GM12891 (cell line): Measurements from ENCODE around the gene PTGIS.

Experiments
- POLR2A ChIP-seq: IDR thresholded peaks from 2 replicates; pipeline ENCODE4 v1.6.1; 2011; ENCODE audit warnings: low read depth, low read length, control low read depth
- POLR2AphosphoS5 ChIP-seq: IDR thresholded peaks from 2 replicates; pipeline ENCODE4 v1.6.1; 2011; ENCODE audit warnings: low read depth, low read length, control low read depth
- TAF1 ChIP-seq: IDR thresholded peaks from 2 replicates; pipeline ENCODE4 v1.6.1; 2011; ENCODE audit warnings: low read depth, low read length, control low read depth

GRCh38 chr20:49578436-49578835 is 10.5 kb upstream of the PTGIS start:
- TF ChIP-seq POLR2A (no peak), POLR2AphosphoS5 (no peak), TAF1 (no peak)
